ENCODE results near the gene GNGT1.

- TF ChIP-seq POLR2AphosphoS5 (IDR thresholded peaks at IDR 0.05; ENCODE audit: low read depth, low read length) (no peak), POLR2A (IDR thresholded peaks at IDR 0.05; ENCODE audit: low read depth, low read length) (no peak), POU2F2 (IDR thresholded peaks at IDR 0.05; ENCODE audit: low read depth, low read length) (no peak), SPI1 (IDR thresholded peaks at IDR 0.05; ENCODE audit: low read depth, low read length) (no peak), TAF1 (IDR thresholded peaks at IDR 0.05; ENCODE audit: low read depth, low read length) (no peak)
Measured at GRCh38 chr7:93944673-93945072, 38.3 kb downstream of the GNGT1 start.
